Adrenal gland (tissue), 12 donors: ENCODE results near the gene C5AR1. TPM values are rescaled to one million over a fixed set of nuclear protein-coding genes. Genes with fewer than 3 reads are reported as not detected.

Source experiments
- DNase-seq, 7 donors: peaks; one replicate each; pipeline ENCODE4 v3.0.0-alpha.2; 2019 to 2020
- H3K27ac ChIP-seq, 5 donors: fragments of 200-600 bp; sonication (generic) in 4 of 5; 1 replicate in 3 of 5; 2 replicates in 2 of 5; pipeline versions ENCODE4 v1.5.1 to v1.8.0; 2016 to 2020; ENCODE audit warnings: mild to moderate bottlenecking in 1 of 5
- H3K27me3 ChIP-seq: fragments of 200-600 bp; 2 replicates; pipeline ENCODE4 v1.8.0; 2021
- H3K36me3 ChIP-seq, 2 donors: fragments of 200-600 bp; replicated peaks in 1 of 2; 1 replicate in 1 of 2; 2 replicates in 1 of 2; pipeline versions ENCODE4 v1.5.1 to v1.8.0; 2018 to 2022
- H3K4me1 ChIP-seq, 2 donors: fragments of 200-600 bp; replicated peaks in 1 of 2; 1 replicate in 1 of 2; 2 replicates in 1 of 2; pipeline versions ENCODE4 v1.5.1 to v1.8.0; 2018 to 2021
- H3K4me3 ChIP-seq, 4 donors: fragments of 200-600 bp; sonication (generic) in 3 of 4; one replicate each; pipeline ENCODE4 v1.5.1; 2016 to 2018
- H3K9me3 ChIP-seq, 3 donors: fragments of 200-600 bp; sonication (generic) in 1 of 3; replicated peaks in 1 of 3; 1 replicate in 2 of 3; 2 replicates in 1 of 3; pipeline versions ENCODE4 v1.5.1 to v1.8.0; 2016 to 2021
- POLR2A ChIP-seq, 2 donors: fragments of 450-650 bp; IDR thresholded peaks; one replicate each; pipeline ENCODE4 v1.6.1; 2017; ENCODE audit warnings: antibody characterized with exemption in 2 of 2, mild to moderate bottlenecking in 2 of 2, moderate library complexity in 1 of 2
- WGBS, 4 donors: extraction: QIAGEN DNeasy Blood & Tissue Kit in 2 of 4; methylation state at CpG; one replicate each; pipeline versions ENCODE4 v1.1.5 to v1.1.7; 2013 to 2017; 5-methylcytosine and 5-hydroxymethylcytosine counted together
- intact Hi-C, 2 donors: fragments of 100-400 bp; cut with DNase I; formaldehyde crosslinking; loops; one replicate each; pipeline versions ENCODE4 v1.14.1 to v1.15.0; 2022 to 2023
- polyA plus RNA-seq, 3 donors: library from polyadenylated mRNA; stranded (reverse); fragments of 200-250 nt in 2 of 3; fragments of 350-450 nt in 1 of 3; fragmentation: Illumina TruSeq in 1 of 3; extraction: RNeasy Lipid Tissue Mini Kit (QIAGEN cat#74804) in 1 of 3; gene quantifications; one replicate each; pipeline ENCODE4 v1.2.3, GENCODE V29; 2013 to 2014
- total RNA-seq, 9 donors: library from RNA; depleted of rRNA in 4 of 9; stranded (reverse); fragments of >200 nt in 4 of 9; fragments of 120-200 nt in 1 of 9; fragmentation: NEBNext Ultra II Directional in 1 of 9; extraction: Animal tissue kit (Norgen Biotek cat#: 25700) in 1 of 9; gene quantifications; one replicate each; pipeline versions ENCODE4 v1.1.0 to v1.2.4, GENCODE V29; 2013 to 2023
- TF ChIP-seq, protein P1 (sequence below), 6 experiments: fragments of 450-650 bp in 4 of 6; fragments of 200-600 bp in 2 of 6; sonication (generic) in 1 of 6; IDR thresholded peaks; 1 replicate in 5 of 6; 2 replicates in 1 of 6; pipeline versions ENCODE4 v1.5.1 to v1.8.0; 2016 to 2021; ENCODE audit warnings: antibody characterized with exemption in 6 of 6, mild to moderate bottlenecking in 2 of 6, moderate library complexity in 1 of 6
- donor health status: healthy with polysubstance abuse.
- donor health status: Bipolar disorder and iron deficiency.
- donor health status: DM: yes; HTN: yes; CAD: no.
- donor health status: DM: no; HTN: no; CAD: no.
- donor health status: DM: no; HTN: no; CAD: no.
- donor health status: DM: yes; HTN: yes; CAD: no.

Gene C5AR1
- total and polyA plus RNA-seq, 12 donors = 0.91 to 34.8 (median 14.6) TPM

DNA sequence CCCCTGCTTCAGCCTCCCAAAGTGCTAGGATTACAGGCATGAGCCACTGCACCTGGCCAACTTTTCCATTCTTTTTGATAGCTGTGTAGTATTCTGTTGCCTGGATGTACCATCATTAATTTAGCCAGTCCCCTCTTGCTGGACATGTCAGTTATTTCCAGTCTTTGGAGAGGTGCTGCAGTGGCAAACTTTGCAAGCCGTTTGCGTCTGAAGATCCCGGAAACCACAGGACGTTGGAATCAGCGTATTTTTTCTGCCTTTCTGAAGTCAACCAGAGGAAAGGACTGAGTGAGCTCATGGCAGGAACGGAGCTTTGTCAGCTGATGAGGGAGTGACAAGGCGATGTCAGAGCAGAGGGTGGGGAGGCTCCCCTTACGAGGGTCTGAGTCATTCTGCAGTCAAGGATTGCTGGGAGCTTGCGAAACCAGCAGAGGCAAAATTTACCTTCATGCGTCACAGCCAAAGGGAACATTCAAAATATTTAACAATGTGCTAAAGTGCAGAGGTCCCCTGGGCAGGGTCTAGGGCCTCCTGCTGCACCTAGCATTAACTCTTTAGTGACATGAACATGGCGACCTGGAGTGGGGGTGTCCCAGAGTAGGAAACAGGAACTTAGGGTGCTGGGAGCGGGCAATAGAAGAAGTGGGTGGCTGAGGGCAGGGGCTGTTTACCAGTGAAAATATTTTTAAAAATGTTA lies 5.6 kb downstream of the C5AR1 start:
- intact Hi-C loops = no loop called here
- no peaks in the 10 kb centered on the region for H3K9me3 ChIP-seq
- peak overlapping the region; percentile 10 to 88 (median 64) for H3K27ac ChIP-seq
- H3K27me3 ChIP-seq = no peaks in the 10 kb centered on the region
- no peak overlapping the region for H3K4me3 ChIP-seq
- no peaks in the 10 kb centered on the region for H3K36me3 ChIP-seq
- TF ChIP-seq POLR2A (IDR thresholded peaks at IDR 0.05) = peak in 1 of 2 donors; percentile 29
- TF ChIP-seq, protein P1, sequence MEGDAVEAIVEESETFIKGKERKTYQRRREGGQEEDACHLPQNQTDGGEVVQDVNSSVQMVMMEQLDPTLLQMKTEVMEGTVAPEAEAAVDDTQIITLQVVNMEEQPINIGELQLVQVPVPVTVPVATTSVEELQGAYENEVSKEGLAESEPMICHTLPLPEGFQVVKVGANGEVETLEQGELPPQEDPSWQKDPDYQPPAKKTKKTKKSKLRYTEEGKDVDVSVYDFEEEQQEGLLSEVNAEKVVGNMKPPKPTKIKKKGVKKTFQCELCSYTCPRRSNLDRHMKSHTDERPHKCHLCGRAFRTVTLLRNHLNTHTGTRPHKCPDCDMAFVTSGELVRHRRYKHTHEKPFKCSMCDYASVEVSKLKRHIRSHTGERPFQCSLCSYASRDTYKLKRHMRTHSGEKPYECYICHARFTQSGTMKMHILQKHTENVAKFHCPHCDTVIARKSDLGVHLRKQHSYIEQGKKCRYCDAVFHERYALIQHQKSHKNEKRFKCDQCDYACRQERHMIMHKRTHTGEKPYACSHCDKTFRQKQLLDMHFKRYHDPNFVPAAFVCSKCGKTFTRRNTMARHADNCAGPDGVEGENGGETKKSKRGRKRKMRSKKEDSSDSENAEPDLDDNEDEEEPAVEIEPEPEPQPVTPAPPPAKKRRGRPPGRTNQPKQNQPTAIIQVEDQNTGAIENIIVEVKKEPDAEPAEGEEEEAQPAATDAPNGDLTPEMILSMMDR (IDR thresholded peaks at IDR 0.05) = no peak
- DNase-seq = peak; percentile 86 to 94 (median 91)
- peaks cover 0 to 10% of the 10 kb centered on the region in 2 donors for H3K4me1 ChIP-seq
- WGBS, 4 donors = 18 to 35% (median 22%) methylated on average over 11 to 12 of the region's 12 CpGs

- intact Hi-C loops = no loop called here
- no peak overlapping the region for H3K4me3 ChIP-seq
- no peak for DNase-seq
- TF ChIP-seq, protein P1 (IDR thresholded peaks at IDR 0.05) = no peak
- TF ChIP-seq POLR2A (IDR thresholded peaks at IDR 0.05) = no peak
- H3K4me1 ChIP-seq = peaks cover 0 to 10% of the 10 kb centered on the region in 2 donors
- H3K9me3 ChIP-seq = no peaks in the 10 kb centered on the region
- no peak overlapping the region for H3K27ac ChIP-seq
- H3K36me3 ChIP-seq = no peaks in the 10 kb centered on the region
- 74 to 77% (median 75%) methylated on average over 4 of the region's 4 CpGs for WGBS, 4 donors
- no peaks in the 10 kb centered on the region for H3K27me3 ChIP-seq
Observed at GRCh38 chr19:47316513-47316912, 6.9 kb downstream of the C5AR1 start.

DNA sequence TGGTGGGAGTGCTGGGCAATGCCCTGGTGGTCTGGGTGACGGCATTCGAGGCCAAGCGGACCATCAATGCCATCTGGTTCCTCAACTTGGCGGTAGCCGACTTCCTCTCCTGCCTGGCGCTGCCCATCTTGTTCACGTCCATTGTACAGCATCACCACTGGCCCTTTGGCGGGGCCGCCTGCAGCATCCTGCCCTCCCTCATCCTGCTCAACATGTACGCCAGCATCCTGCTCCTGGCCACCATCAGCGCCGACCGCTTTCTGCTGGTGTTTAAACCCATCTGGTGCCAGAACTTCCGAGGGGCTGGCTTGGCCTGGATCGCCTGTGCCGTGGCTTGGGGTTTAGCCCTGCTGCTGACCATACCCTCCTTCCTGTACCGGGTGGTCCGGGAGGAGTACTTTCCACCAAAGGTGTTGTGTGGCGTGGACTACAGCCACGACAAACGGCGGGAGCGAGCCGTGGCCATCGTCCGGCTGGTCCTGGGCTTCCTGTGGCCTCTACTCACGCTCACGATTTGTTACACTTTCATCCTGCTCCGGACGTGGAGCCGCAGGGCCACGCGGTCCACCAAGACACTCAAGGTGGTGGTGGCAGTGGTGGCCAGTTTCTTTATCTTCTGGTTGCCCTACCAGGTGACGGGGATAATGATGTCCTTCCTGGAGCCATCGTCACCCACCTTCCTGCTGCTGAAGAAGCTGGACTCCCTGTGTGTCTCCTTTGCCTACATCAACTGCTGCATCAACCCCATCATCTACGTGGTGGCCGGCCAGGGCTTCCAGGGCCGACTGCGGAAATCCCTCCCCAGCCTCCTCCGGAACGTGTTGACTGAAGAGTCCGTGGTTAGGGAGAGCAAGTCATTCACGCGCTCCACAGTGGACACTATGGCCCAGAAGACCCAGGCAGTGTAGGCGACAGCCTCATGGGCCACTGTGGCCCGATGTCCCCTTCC lies 10.5 kb downstream of the C5AR1 start:
- Histone ChIP-seq H3K27ac (no peak overlapping the region), H3K9me3 (no peaks in the 10 kb centered on the region), H3K27me3 (no peaks in the 10 kb centered on the region), H3K36me3 (no peaks in the 10 kb centered on the region), H3K4me1 (peaks cover 0 to 4% of the 10 kb centered on the region in 2 donors), H3K4me3 (no peak overlapping the region)
- no peak for DNase-seq
- 85 to 94% (median 91%) methylated on average over 33 to 46 of the region's 46 CpGs for WGBS, 4 donors
- intact Hi-C loops = no loop called here
- TF ChIP-seq, protein P1 (IDR thresholded peaks at IDR 0.05) = no peak
- TF ChIP-seq POLR2A (IDR thresholded peaks at IDR 0.05) = no peak

GRCh38 chr19:47321630-47322029 lies 12.0 kb downstream of the C5AR1 start:
- no peaks in the 10 kb centered on the region for H3K9me3 ChIP-seq
- intact Hi-C loops = no loop called here
- no peaks in the 10 kb centered on the region for H3K36me3 ChIP-seq
- no peaks in the 10 kb centered on the region for H3K4me1 ChIP-seq
- H3K27me3 ChIP-seq = no peaks in the 10 kb centered on the region
- 67 to 89% (median 84%) methylated on average over 1 of the region's 1 CpG for WGBS, 4 donors
- TF ChIP-seq, protein P1 (IDR thresholded peaks at IDR 0.05) = no peak
- no peak for TF ChIP-seq POLR2A (IDR thresholded peaks at IDR 0.05)
- peak overlapping the region in 1 of 5 donors; percentile 55 for H3K27ac ChIP-seq
- DNase-seq = no peak
- H3K4me3 ChIP-seq = no peak overlapping the region
